GM18519 (cell line): Measurements from ENCODE around the gene LRRTM2.
"Not testable (repeated sequence)": the region's sequence is repeated elsewhere in the genome, so short reads cannot be mapped to it uniquely, and the experiment has no call there.

Experiments used
- ATAC-seq: cut with Tn5 transposase; IDR thresholded peaks from one replicate; pipeline ENCODE4 v1.9.1; 2021; ENCODE audit warnings: mild to moderate bottlenecking, moderate library complexity; ENCODE audit not compliant: unreplicated experiment, low FRiP score

Gene LRRTM2, protein sequence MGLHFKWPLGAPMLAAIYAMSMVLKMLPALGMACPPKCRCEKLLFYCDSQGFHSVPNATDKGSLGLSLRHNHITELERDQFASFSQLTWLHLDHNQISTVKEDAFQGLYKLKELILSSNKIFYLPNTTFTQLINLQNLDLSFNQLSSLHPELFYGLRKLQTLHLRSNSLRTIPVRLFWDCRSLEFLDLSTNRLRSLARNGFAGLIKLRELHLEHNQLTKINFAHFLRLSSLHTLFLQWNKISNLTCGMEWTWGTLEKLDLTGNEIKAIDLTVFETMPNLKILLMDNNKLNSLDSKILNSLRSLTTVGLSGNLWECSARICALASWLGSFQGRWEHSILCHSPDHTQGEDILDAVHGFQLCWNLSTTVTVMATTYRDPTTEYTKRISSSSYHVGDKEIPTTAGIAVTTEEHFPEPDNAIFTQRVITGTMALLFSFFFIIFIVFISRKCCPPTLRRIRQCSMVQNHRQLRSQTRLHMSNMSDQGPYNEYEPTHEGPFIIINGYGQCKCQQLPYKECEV

GRCh38 chr5:138874771-138875551 lies at the start of gene LRRTM2:
LRRTM2 (minus strand) TSS chr5:138875335; CDS start chr5:138874911, 424 bp downstream.
- no peak for ATAC-seq

- no peak for ATAC-seq
These were observed 47.4 kb upstream of the LRRTM2 start for GRCh38 chr5:138922494-138922893.

- not testable (repeated sequence) for ATAC-seq
These were observed 46.2 kb upstream of the LRRTM2 start for GRCh38 chr5:138921362-138921761.

DNA sequence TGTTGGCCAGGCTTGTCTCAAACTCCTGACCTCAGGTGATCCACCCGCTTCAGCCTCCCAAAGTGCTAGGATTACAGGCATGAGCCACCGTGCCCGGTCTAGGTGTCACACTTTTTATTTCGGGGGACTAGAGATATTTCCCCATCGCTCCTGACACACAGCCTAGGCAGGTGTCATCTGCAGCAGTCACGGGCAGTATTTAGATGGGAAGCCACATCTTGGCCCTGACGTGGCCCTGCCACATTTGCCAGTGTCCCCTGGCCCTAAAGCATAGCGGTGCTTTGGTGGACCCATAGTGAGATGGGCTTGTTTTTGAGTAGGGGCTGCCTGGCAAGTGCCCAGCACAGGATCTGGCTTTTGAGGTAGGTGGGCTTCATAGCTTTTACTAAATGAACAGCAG lies 45.0 kb upstream of the LRRTM2 start:
- ATAC-seq: no peak

DNA sequence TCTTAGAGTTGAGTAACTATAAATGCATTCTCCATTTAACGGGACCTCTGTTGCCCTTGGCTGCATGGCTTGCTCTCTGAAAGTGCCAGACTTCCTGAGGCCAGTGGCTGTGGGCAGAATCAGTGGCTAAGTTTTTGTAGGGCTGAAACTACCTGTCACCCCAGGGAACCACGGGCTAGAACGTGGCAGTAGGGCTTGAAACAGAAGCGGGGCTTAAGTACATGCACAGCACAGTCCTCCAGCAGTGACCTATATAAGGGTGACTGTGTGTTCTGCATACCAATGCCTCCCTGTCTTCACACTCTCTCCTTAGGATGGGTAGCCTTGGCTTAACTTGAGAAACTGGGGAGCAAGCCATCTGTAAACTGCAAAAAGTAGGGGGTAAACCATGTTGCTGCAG lies 43.6 kb upstream of the LRRTM2 start:
- ATAC-seq: no peak

DNA sequence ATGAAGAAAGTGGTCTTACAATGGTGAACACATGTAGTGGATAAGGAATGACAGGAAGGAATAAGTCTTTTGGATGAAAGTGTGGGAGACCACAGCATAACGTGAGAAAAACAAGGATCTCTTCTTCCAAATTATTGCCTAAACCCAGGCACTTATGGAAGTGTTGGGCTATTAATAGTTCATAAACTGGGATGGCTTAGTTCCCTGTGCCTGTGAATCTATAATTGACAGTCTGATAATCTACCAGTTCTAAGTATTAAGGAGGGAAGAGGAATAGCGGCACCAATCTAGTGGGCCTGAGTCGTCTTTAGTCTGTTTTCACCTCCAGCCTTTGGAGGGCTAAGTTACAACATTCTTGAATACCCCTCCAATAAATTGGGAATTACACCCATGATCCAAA lies 39.2 kb upstream of the LRRTM2 start:
- no peak for ATAC-seq

DNA sequence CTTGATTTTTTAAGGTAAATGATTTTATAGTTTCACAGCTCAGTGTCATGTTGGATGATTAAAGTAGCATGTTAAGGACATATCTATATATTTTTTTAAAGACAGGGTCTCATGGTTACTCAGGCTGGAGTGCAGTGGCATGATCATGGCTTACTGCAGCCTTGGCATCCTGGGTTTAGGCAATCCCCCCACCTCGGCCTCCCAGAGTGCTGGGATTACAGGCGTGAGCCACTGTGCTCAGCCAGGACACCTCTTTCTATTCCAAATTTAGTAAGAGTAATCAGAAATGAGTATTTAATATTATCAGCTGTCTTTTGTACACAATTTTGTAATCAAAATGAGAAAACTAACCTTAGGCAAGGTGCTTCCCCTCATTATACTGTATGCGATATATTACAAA lies 38.6 kb upstream of the LRRTM2 start:
- ATAC-seq: no peak

DNA sequence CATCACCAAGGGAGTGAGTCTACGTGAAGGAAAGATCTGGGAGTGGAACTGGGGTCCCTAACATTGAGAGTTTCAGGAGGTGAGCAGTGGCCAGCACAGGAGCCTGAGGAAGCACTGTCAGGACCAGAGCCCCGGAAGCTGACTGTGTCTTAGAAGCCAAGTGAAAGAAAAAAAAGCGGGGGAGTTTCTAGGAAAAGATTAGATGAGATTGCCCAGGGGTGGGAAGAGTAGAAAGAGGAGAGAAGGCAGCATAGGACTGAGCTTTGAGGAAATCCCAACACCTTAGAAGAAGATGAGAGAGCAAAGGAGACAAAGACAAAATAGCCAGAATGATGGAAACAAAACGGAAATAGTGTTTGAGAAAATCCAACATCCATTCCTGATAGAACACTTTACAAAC lies 37.0 kb upstream of the LRRTM2 start:
- ATAC-seq: no peak

GRCh38 chr5:138911441-138911840 lies 36.3 kb upstream of the LRRTM2 start:
- no peak for ATAC-seq

GRCh38 chr5:138910546-138911185 lies 35.5 kb upstream of the LRRTM2 start:
- ATAC-seq: no peak

DNA sequence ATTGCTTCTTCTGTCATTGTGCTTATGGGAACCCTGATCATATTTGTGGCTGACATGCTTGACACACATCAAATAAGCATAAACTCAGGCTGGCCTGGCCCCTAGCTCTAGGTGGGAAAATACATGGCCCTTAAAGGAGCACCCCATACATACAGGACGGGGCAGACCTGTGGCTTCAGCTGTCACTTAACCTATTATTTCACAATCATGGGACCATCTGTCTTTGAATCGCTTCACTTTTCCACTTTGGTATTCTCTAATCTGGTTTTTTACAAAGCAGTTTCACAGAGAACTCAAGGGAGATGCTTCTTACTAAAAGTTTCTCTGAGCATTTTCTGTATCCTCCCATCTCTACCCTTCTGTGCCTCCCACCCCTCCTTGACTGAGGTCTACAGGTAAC lies 34.6 kb upstream of the LRRTM2 start:
- no peak for ATAC-seq

GRCh38 chr5:138905541-138905940 lies 30.4 kb upstream of the LRRTM2 start:
- ATAC-seq: no peak

GRCh38 chr5:138903130-138903775 lies 28.1 kb upstream of the LRRTM2 start:
- ATAC-seq: no peak

GRCh38 chr5:138901716-138902115 lies 26.6 kb upstream of the LRRTM2 start:
- ATAC-seq: no peak

- ATAC-seq: no peak
These were observed 25.3 kb upstream of the LRRTM2 start for GRCh38 chr5:138900281-138900965.

DNA sequence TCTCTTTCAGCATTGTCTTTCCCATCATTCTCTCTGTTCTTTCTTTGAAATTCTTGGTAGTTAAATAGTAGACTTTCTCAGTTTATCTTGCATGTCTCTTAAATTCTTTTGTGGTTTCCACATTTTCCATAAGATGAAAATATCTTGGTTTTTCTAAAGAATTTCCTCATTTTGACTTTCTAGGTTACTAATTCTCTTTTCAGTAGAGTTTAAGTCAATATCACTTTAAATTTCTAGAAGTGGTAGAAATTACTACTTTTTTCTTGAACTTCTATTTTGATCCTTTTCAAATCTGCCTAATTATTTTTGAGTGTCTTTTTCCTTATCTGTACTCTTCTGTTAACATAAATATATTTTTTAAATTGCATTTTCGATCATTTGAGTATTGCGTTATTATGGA lies 23.6 kb upstream of the LRRTM2 start:
- no peak for ATAC-seq

- ATAC-seq: no peak
These were observed 23.2 kb upstream of the LRRTM2 start for GRCh38 chr5:138898299-138898698.

GRCh38 chr5:138895918-138896317 lies 20.8 kb upstream of the LRRTM2 start:
- ATAC-seq: no peak

DNA sequence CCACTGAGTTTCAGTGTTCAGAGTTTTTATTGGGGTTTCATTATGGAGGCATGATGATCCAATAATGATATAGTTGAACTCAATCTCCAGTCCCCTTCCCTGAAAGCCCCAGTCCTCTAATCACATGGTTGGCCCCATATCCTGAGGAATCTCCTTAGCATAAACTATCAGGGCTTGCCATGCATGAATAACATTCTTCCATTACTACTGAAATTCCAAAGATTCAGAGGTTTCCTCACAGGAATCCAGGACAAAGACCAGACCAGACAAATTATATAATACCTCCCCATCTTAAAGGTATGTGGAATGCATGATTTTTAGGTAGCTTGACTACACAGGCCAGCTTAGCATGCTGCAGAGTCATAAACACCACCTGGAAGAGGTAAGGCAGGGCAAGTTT lies 15.5 kb upstream of the LRRTM2 start:
- no peak for ATAC-seq

- no peak for ATAC-seq
These were observed 14.9 kb upstream of the LRRTM2 start for GRCh38 chr5:138889994-138890393.
